ENCODE data around the gene COPZ1.

COPZ1 gene

GRCh38 chr12:54394281-54394719 is 69.4 kb downstream of the COPZ1 start:
- DNase-seq (ENCODE audit: low spot score) = peak; percentile 47

DNA sequence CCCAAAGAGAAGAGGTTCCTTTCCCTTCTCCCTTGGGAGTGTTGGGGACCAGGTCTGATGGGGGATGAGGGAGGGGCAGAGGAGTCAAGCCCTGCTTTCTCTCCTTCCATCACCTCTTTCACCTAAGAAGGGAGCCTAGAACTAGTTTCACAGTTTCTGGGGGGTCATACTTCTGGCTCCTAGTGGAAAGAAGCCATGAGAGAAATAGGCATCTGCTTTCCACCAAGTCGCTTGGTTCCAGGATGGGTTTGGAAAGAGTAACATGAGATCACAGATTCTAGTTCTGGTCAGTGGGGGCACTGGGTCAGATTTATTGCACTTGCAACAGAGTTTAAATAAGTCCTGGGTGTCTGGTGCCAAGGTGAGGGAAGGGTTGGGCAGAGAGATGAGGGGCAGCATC is 70.1 kb downstream of the COPZ1 start:
- DNase-seq (ENCODE audit: low spot score) = no peak

DNA sequence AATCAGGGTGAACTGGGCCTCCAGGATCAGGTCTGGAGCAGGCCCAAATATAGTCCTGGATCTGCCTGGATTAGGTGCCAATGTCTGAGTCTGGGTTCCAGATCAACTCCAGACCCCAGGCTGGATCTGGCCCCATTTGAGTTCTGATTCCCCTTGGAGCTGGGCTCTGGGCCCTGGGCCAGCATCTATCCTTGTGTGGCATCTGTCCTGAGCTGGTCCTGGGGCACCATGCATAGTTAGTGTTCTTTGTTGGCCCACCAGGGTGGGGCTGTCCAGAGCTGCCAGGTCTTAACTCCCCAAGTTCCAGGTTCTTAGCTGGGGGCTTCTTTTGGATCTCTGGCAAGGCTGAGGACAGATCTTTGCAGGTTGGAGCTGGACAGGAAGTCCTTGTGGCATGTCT is 70.6 kb downstream of the COPZ1 start:
- no peak for DNase-seq (ENCODE audit: low spot score)

GRCh38 chr12:54397157-54397556 is 72.2 kb downstream of the COPZ1 start:
- no peak for DNase-seq (ENCODE audit: low spot score)

- no peak for DNase-seq (ENCODE audit: low spot score)
Observed at GRCh38 chr12:54398218-54398617, 73.3 kb downstream of the COPZ1 start.

DNA sequence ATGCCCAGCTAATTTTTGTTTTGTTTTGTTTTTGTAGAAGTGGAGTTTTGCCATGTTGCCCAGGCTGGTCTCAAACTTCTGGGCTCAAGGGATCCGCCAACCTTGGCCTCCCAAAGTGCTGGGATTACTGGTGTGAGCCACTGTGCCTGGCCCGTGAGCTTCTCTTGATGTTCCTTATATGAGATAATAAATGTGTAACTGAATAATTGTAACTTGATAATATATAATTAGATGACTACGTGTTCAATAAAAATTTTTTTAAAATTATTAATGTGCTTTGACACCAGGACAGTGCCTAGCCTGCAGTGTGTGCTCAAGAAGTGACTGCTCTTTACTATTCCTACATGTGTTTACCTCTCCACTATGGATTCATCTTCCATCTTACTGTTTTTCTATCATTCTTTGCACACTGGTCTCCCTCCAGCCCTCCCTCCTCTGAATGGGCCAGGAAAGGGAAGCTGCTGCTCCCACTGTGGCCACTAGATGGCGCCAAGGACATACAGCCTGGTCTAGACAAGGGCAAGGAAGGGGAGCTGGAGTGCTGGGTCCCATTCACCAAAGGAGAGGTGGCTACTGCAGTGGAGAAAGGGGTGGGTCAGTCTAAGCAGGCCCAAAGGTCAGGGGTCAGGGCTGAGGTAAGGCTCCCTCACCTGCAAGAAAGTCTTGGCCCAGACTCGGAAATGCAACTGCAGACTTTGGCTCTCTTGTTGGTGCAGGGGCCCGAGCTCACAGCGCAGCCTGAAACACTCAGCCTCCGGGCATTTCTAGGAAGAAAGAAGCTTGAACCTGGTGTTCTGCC is 74.3 kb downstream of the COPZ1 start:
- peak; percentile 89 for DNase-seq (ENCODE audit: low spot score)

DNA sequence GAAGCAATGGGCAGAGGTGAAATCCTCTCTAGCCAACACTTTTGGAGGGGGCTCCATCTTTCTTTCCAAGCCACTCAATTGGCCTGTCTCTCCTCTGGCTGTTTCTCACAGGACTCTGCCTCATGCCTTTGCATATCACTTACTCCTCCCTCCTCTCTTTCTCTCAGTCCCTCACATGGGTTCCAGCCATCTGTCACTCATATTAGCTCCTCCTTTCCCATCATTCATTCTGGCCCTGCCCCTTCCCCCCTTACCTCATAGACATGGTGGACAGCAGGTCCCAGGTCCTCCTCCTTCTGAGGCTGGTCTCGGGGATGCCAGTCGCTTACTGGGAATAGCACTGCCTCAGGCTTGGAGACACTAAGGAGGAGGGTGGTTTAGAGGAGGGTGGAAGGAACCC is 76.2 kb downstream of the COPZ1 start:
- DNase-seq (ENCODE audit: low spot score) = no peak
